Measurements from ENCODE around the gene DNMT3A. TPM values are rescaled to one million over a fixed set of nuclear protein-coding genes. Genes with fewer than 3 reads are reported as not detected.
A peak's percentile ranks its signal among the peaks of the same experiment; 100 is the strongest.

DNMT3A gene
- total RNA-seq, 1 experiment from 2014 or later = 215 TPM

DNA sequence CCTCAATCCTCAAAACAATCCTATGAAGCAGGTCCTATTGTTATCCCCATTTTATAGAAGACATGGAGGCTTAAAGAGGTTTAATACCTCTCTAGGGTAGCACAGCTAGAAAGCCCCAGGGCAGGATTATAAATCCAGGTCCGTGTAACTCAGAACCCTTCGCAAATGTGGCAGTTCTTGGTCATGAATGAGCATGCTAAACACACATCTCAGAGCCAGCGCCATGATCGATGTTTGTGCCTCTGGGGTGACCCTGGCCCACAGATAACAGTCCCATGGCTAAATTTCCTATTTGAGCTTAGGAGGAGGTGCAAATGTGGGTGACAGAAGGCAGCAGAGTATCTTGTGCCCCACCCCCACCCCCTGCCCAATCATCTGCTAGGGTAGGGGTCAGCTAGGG lies 17.5 kb downstream of the DNMT3A start:
- no peak overlapping the region for H4K5ac ChIP-seq (ENCODE audit: insufficient read length, low read depth, low read length)
- H2BK15ac ChIP-seq (ENCODE audit: low read depth, low read length) = no peak overlapping the region
- no peak overlapping the region for H3K4me2 ChIP-seq (ENCODE audit: insufficient read depth, insufficient read length, low read length)
- no peak overlapping the region for H2AK5ac ChIP-seq (ENCODE audit: insufficient read length, low read length)
- H2BK5ac ChIP-seq (ENCODE audit: insufficient read length, low read length) = no peak overlapping the region
- no peak overlapping the region for H3K18ac ChIP-seq (ENCODE audit: insufficient read length, low read depth, low read length)
- no peaks in the 10 kb centered on the region; the same call in 1 of the 2 replicates for H3K4me1 ChIP-seq (ENCODE audit: insufficient read depth, low read length)
- no peak overlapping the region for H4K91ac ChIP-seq (ENCODE audit: insufficient read length, low read depth, low read length)
- no peaks in the 10 kb centered on the region for H3K23me2 ChIP-seq (ENCODE audit: insufficient read length, low read depth, low read length, poor library complexity, severe bottlenecking)
- H3K27me3 ChIP-seq (ENCODE audit: insufficient read depth, low read length) = no peaks in the 10 kb centered on the region
- no peak overlapping the region for H3K56ac ChIP-seq (ENCODE audit: insufficient read length, low read depth, low read length)
- WGBS (ENCODE audit: extremely low coverage, insufficient read length, low lambda C conversion rate) = no CpG with 5 or more reads among the region's 4 CpGs
- peaks cover 23% of the 10 kb centered on the region in 2 experiments for H3K4me1 Mint-ChIP-seq
- H3K4ac ChIP-seq (ENCODE audit: low read depth, low read length) = no peak overlapping the region
- no peak overlapping the region for H4K8ac ChIP-seq (replicated peaks; ENCODE audit: insufficient read length, low read depth, low read length)
- H2AFZ ChIP-seq (ENCODE audit: low read length) = no peak overlapping the region
- no peak overlapping the region for H3K14ac ChIP-seq (ENCODE audit: insufficient read depth, low read length)
- no peak overlapping the region for H2BK12ac ChIP-seq (ENCODE audit: insufficient read length, low read depth, low read length)
- no peak overlapping the region for H3K23ac ChIP-seq (ENCODE audit: insufficient read length, low read depth, low read length)
- H3K27me3 Mint-ChIP-seq (ENCODE audit: low read depth) = peaks cover 3% of the 10 kb centered on the region
- no peak overlapping the region for H2BK20ac ChIP-seq (ENCODE audit: low read depth, low read length, poor library complexity, severe bottlenecking)
- H3K27ac Mint-ChIP-seq = peak overlapping the region in 1 of 3 experiments; percentile 27; a peak in 1 of 7 replicates
- no peaks in the 10 kb centered on the region for H3K79me2 ChIP-seq (ENCODE audit: insufficient read depth, low read length)
- no peak overlapping the region for H3K9ac ChIP-seq (ENCODE audit: extremely low read depth, insufficient read length, low read length)
- H3K9me3 Mint-ChIP-seq = peaks cover 13 to 16% of the 10 kb centered on the region in 2 experiments; a peak in 4 of 5 replicates
- H3T11ph ChIP-seq (ENCODE audit: low read length) = no peak overlapping the region
- H4K20me1 ChIP-seq (ENCODE audit: control insufficient read depth, insufficient read depth, insufficient read length) = no peaks in the 10 kb centered on the region
- no peak overlapping the region for H2BK120ac ChIP-seq (ENCODE audit: low read depth, low read length, poor library complexity, severe bottlenecking)
- no peak overlapping the region for H3K27ac ChIP-seq (ENCODE audit: insufficient read length, low read depth, low read length)
- DNase-seq = no peak
- H3K36me3 Mint-ChIP-seq (ENCODE audit: insufficient read depth in 1 of 3, low read depth in 3 of 3) = peaks cover 8 to 29% (median 17%) of the 10 kb centered on the region in 3 experiments; a peak in 6 of 7 replicates
- no peaks in the 10 kb centered on the region for H3K79me1 ChIP-seq (ENCODE audit: insufficient read depth, low read depth, low read length, poor library complexity, severe bottlenecking)
- TF ChIP-seq, protein P1, sequence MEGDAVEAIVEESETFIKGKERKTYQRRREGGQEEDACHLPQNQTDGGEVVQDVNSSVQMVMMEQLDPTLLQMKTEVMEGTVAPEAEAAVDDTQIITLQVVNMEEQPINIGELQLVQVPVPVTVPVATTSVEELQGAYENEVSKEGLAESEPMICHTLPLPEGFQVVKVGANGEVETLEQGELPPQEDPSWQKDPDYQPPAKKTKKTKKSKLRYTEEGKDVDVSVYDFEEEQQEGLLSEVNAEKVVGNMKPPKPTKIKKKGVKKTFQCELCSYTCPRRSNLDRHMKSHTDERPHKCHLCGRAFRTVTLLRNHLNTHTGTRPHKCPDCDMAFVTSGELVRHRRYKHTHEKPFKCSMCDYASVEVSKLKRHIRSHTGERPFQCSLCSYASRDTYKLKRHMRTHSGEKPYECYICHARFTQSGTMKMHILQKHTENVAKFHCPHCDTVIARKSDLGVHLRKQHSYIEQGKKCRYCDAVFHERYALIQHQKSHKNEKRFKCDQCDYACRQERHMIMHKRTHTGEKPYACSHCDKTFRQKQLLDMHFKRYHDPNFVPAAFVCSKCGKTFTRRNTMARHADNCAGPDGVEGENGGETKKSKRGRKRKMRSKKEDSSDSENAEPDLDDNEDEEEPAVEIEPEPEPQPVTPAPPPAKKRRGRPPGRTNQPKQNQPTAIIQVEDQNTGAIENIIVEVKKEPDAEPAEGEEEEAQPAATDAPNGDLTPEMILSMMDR (conservative IDR thresholded peaks at IDR 0.05) = no peak
- H3K4me3 Mint-ChIP-seq = no peak overlapping the region
- H3K9me3 ChIP-seq (ENCODE audit: control insufficient read depth, low read depth, low read length) = no peaks in the 10 kb centered on the region

All from H9 (cell line).